T1000 (cell line): ENCODE measurements around the gene KRTAP2-1.
"Not testable (repeated sequence)": the region's sequence is repeated elsewhere in the genome, so short reads cannot be mapped to it uniquely, and the experiment has no call there.

Experiments
- DNase-seq: peaks from one replicate; lab custom pipeline; 2025; ENCODE audit warnings: mixed read lengths; lab: John Stamatoyannopoulos, UW

KRTAP2-1 gene

GRCh38 chr17:41057547-41057946, 10.4 kb upstream of the KRTAP2-1 start:
- DNase-seq = no peak

- not testable (repeated sequence) for DNase-seq
Observed at GRCh38 chr17:41055130-41055529, 8.0 kb upstream of the KRTAP2-1 start, which contains the start of gene KRTAP2-2. Gene KRTAP2-2, minus strand, starts transcription at chr17:41055230. Its CDS starts 19 bp downstream, at chr17:41055211.

GRCh38 chr17:41054556-41054955, 7.4 kb upstream of the KRTAP2-1 start:
- not testable (repeated sequence) for DNase-seq

- no peak for DNase-seq
Observed at GRCh38 chr17:41054025-41054424, 6.9 kb upstream of the KRTAP2-1 start.

GRCh38 chr17:41052566-41052965, 5.5 kb upstream of the KRTAP2-1 start:
- no peak for DNase-seq

GRCh38 chr17:41049110-41049509, 2.0 kb upstream of the KRTAP2-1 start:
- no peak for DNase-seq

- peak; percentile 20 for DNase-seq
Observed at GRCh38 chr17:41048441-41048840, 1.3 kb upstream of the KRTAP2-1 start.

- no peak for DNase-seq
Observed at GRCh38 chr17:41042953-41043352, 4.2 kb downstream of the KRTAP2-1 start.

- not testable (repeated sequence) for DNase-seq
Observed at GRCh38 chr17:41040783-41041571, 6.1 kb downstream of the KRTAP2-1 start, which contains the start of gene KRTAP1-1. Gene KRTAP1-1, minus strand, starts transcription at chr17:41041450. Its CDS starts 53 bp downstream, at chr17:41041397.

- DNase-seq = no peak
Observed at GRCh38 chr17:41037853-41038350, 9.2 kb downstream of the KRTAP2-1 start.

- DNase-seq = not testable (repeated sequence)
Observed at GRCh38 chr17:41034346-41034935, 12.7 kb downstream of the KRTAP2-1 start, which contains the start of gene KRTAP1-3. Gene KRTAP1-3, minus strand, starts transcription at chr17:41034874. Its CDS starts 53 bp downstream, at chr17:41034821.

- no peak for DNase-seq
Observed at GRCh38 chr17:41029633-41030245, 17.4 kb downstream of the KRTAP2-1 start, which contains the start of gene KRTAP1-4. Gene KRTAP1-4, minus strand, starts transcription at chr17:41030195. Its CDS starts 117 bp downstream, at chr17:41030078.

GRCh38 chr17:41026715-41027471, 20.2 kb downstream of the KRTAP2-1 start, which contains the start of gene KRTAP1-5:
Gene KRTAP1-5, minus strand, starts transcription at chr17:41027208. Its CDS starts 53 bp downstream, at chr17:41027155.
- peak; percentile 45 for DNase-seq

GRCh38 chr17:41024697-41025096, 22.4 kb downstream of the KRTAP2-1 start:
- DNase-seq = no peak

- no peak for DNase-seq
Observed at GRCh38 chr17:41020336-41020735, 26.8 kb downstream of the KRTAP2-1 start.

GRCh38 chr17:41019415-41019814, 27.7 kb downstream of the KRTAP2-1 start:
- DNase-seq = no peak

GRCh38 chr17:41018541-41018940, 28.6 kb downstream of the KRTAP2-1 start:
- no peak for DNase-seq

- no peak for DNase-seq
Observed at GRCh38 chr17:41016578-41017215, 30.4 kb downstream of the KRTAP2-1 start.

GRCh38 chr17:41015454-41015853, 31.7 kb downstream of the KRTAP2-1 start:
- DNase-seq = no peak

- no peak for DNase-seq
Observed at GRCh38 chr17:41013606-41014005, 33.5 kb downstream of the KRTAP2-1 start.

GRCh38 chr17:41013181-41013580, 33.9 kb downstream of the KRTAP2-1 start:
- no peak for DNase-seq
